Fibroblast of upper back skin (primary cell): ENCODE data around the gene CRP.
"Not testable (repeated sequence)": the region's sequence is repeated elsewhere in the genome, so short reads cannot be mapped to it uniquely, and the experiment has no call there.

Source experiments
- DNase-seq: peaks from one replicate; pipeline ENCODE4 v3.0.0-alpha.2; 2013

Gene CRP, protein sequence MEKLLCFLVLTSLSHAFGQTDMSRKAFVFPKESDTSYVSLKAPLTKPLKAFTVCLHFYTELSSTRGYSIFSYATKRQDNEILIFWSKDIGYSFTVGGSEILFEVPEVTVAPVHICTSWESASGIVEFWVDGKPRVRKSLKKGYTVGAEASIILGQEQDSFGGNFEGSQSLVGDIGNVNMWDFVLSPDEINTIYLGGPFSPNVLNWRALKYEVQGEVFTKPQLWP

DNA sequence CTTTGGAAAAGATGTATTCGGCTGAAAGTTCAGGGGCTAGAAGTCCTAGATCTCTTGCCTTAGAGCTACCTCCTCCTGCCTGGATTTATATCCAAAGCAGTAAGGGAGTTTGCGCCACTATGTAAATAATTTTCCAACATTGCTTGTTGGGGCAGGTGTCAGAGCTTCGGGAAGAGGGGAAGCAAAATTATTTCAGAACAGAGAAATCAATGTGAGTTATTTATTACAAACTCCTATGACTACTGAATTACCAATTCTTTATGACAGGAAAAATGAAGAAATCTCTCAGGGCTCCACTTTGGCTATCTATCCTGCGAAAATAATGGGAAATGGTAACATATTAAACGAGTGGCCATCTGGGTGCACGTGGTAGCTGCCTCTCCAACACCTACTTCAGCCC, at the start of gene CRP:
Gene CRP, minus strand, starts transcription at position 61 of the 400 bp plus-strand sequence. CDS start 104 bp downstream, outside the sequence.
- DNase-seq = no peak

DNA sequence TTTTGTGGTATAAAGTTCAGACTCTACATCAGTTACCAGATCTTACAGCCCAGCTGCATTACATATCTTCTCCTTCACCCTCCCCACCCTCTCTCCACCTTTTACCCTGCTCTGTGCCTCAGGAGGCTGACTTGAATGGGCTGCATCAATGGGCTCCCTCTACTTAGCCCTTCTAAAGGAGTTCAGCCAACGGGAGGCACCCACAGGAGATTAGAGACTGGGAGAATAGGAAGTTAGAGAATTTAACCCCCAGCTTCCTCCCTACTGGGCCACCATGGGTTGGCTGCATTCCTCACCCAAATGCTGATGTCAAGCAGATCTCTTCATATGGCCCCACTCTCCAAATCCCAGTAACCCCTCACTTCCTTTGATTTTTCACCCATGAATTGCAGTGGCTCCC, 49.3 kb upstream of the CRP start:
- DNase-seq = no peak

DNA sequence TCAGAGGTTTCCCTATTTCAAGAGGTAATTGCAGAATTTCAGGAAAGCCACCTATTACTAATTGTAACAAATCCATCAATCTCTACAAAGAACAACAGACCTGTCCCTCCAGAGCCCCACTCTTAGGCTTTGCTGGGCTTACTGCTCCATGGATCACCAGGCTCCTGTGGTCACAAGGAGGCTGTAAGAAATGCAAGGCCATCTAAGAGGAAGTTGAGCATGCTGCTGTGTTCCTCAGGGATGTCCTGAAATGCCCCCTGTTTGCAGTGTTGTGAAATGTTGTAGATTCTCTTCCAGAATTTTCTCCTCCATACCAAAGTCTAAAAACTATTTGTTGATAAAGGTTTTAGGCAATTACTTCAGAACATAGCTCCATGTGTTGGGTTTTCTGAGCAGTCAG, 42.0 kb upstream of the CRP start:
- DNase-seq = no peak

DNA sequence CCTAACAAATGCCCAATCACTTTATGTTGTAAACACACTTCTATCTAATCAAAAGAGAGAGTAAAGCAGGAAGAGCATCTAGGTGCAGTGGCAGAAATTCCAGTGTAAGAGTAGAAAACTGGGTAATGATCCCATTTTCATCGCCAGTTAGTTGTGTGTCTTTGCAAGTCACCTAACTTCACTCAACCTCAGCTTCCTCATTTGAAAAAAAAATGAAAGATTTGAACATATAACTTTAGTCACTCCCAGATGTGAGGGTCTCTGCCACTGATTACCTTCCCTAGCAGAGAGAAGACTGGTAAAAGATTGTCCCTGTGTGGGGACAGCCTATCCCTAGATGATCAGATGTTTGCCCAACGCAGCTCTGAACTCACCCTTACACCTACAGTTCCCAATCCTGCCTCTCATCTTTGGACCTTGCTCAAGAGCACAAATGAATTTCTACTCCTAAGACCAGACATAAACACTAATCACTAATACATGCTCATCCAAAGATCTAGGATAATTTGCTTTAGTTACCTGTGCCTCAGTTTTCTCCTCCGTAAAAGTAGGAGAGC, 41.1 kb upstream of the CRP start:
- no peak for DNase-seq

DNA sequence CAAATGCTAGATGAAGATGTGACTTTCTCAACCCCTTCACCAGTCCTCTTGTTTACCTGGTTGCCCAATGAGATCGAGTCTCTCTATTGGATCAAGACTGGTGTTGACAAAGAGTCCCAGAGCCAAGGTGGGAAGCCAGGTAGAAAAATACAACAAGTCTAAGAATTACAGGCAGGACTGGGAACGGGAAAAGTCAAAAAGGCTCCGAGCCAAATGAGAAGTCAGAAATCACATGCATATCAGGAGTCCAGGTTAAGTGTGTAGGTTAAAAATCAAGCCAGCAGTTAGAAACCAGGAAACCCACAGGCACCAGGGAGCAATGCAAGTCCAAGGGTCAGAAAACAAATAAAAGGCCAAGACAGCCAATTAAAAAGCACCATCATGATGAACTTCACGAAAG, 39.0 kb upstream of the CRP start:
- DNase-seq = no peak

DNA sequence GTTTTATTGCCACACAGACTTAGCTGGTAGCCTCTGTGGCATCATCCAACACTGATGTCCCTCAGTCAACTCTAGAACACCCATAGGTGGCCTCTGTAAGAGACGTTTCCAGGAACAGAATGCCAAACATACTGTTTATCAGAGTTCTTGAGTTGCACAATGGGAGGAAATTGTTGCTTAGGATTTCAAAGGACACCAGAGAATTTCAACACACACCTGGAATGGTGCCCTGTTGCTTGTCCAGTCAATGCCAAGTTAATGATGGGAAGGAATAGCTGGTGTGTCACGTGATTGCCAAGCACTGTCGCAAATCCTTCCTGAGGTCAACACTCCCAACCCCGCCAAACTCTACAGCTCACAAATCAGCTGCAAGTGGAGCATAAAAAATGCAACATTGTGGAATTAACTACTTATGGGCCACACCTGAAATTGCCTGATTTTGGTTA, 37.8 kb upstream of the CRP start:
- peak; percentile 6 for DNase-seq

DNA sequence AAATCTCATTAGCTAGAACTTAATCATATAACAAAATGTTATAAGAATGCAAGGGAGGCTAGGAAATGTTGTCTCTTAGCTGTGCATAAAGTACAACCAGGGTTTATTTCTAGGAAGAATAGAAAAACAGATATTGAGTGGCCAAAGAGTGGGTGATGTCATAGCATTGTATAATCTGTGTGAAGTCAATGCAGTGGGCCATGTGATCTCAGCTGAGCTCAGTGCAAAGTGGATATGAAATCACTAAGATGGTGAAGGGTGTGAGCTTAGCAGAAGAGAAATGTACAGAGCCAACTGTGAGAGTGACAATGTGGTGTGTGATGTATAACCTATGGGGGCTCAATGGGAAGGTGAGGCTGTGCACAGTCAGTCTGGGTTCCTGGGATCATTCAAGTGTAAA, 36.6 kb upstream of the CRP start:
- DNase-seq = no peak

DNA sequence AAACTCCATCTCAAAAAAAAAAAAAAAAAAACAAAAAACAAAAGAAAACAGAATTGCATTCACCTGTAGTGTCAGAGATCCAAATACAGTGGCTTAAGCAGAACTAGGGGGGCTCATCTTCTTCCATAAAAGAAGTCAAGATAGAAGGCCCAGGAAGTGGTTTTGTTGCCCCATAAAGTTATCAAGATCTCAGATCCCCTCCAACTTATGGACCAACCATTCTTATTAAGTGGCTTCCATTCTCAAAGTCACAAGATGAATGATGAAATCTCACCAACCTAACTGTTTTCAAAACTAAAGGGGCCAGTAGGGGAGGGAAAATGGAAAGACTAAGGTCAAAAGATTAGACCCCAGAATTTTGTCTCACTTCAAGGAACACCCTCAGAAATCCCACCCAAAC, 36.2 kb upstream of the CRP start:
- no peak for DNase-seq

DNA sequence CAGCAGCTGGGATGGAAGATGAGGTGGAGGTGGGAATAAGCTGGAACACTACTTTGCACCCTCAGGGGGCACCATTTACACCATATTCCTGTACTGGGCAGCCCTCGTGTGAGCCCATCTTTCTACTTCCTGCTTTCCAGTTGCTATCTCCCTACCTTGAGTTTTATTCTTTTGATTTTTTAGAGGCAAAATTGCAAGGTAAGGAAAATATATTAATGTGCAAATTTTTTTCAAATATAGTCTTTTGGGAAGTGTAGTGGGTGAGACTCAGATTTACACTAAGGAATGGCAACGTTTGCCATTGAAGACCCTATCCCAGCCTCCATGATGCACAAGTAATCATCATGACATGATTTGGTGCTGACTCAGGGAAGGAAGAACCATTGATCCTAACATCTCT, 35.2 kb upstream of the CRP start:
- no peak for DNase-seq

DNA sequence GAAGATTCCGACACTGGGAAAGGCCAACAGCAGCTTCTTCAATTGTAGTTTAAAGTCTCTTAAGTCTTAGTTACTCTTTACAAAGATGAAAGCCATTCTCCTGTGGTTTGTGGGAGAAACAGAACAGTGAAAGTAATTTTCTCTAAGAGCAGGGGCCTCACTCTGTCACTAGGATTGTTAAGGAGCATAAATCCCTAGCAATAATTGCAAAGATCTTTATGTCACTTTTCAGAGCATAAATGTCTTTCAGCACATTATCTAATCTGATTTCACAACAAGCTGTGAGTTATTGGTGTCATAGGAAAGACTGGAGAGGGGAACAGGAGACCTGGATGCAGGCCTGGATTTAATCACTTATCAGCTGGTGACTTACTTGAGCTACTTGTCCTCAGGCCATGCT, 34.0 kb upstream of the CRP start:
- no peak for DNase-seq

DNA sequence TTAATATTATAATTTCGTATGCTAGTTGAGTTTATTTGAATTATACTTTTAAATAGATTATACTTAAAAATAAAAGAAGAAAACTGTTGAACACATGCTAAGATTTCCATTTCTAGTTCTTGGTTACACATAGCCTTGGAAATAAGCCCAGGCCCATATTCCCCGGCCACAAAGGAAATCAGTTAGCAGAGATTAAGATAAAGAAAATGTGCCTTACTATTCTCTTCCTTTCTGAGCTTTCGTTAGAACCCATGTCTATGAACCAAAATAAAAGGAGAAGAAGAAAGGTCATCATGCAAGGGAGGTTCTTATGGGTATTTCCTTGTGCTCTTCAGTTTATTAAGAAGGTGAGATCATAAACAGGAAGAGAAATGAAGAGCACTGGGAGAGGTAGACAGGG, 32.3 kb upstream of the CRP start:
- DNase-seq = no peak

DNA sequence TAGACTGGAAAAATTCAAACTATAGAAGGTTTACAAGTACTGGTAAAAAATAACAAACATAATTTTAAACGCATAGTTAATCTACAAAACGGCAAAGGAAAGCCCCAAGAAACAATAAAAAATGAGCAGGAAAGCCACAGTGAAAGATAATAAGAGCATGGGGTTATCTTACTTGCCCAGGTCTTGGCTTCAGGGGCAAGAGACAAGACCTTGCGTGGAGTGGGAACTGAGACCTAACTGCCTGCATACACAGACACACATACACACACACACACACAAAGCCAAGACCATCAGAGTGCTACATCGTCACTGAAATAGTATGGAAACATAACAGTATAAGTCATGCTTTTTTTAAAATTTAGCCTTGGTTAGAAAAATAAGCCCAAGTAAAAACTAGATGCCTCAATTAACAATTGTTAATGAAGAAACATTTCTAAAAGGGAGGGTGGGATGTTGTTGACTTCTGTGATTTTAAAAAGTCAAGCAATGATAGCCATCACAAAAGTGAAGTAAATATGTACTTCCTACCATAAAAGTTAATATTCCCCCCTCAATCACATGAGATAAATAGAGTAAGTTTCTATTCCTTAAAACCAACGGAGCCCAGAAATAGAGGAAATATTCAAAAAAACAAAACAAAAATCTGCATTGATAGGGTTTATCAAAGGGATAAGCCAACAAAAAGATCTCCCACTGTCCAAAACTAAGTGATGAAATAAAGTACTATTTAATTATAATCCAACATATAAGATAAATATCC, 29.4 kb upstream of the CRP start:
- DNase-seq = no peak

DNA sequence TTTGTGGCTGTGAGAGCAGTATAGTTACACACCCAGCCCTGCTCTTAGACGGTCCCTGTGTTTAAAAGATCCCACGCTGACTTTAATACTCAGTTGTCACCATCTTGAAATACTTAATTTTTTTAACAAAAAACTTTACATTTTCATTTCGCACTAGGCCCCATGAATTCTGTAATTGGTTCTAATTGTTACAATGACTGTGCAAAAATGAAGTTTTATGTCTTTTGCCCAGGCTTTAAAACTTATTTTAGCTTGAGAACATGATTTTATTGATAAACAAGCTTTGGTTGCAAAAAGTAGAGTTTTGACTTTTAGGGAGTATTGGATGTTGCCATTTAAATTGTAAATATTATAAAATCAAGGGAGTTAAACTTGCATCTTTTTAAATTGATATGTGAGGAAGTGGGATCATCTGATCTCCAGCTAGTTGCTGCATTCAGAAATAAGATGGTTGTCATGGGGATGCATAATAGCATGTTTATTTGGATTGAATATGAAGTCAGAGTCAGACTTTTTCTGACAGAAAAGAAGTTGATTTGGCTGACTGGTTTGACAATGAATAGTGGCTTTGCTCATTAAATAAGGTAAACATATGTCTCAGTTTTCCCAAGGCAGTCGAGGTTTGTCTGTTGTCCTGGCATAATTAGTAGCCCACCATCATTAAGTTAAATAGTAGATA, 23.0 kb upstream of the CRP start:
- DNase-seq = no peak

DNA sequence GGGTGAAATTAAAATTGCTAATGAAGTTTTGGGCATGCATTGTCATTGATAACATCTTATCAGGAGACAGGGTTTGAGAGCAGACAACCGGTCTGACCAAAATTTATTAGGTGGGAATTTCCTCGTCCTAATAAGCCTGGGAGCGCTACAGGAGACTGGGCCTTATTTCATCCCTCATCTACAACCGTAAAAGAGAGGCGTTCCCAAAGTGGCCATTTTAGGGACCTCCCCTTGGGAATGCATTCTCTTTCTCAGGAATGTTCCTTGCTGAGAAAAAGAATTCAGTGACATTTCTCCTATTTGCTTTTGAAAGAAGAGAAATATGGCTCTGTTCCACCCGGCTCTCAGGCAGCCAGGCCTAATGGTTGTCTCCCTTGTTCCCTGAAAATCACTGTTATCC, 8.8 kb upstream of the CRP start:
- not testable (repeated sequence) for DNase-seq

DNA sequence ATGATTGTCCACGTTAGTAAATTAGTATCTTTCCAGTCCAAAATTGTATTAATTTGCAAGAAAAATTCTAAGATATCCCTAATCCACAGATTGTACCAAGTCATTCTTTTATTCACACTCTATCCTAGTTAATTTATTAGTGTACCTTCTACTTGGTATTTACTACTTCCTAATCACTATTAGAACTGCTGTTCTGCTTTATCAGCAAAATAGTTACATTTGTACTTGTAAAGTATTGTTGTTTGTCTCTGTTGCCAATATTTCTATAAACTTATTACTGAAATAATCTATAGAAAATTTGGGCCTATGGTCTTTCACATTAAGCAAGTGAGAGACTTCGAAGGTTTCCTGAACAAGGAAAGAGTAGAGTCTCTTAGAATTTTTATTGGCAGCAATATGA, 5.6 kb upstream of the CRP start:
- DNase-seq = no peak

DNA sequence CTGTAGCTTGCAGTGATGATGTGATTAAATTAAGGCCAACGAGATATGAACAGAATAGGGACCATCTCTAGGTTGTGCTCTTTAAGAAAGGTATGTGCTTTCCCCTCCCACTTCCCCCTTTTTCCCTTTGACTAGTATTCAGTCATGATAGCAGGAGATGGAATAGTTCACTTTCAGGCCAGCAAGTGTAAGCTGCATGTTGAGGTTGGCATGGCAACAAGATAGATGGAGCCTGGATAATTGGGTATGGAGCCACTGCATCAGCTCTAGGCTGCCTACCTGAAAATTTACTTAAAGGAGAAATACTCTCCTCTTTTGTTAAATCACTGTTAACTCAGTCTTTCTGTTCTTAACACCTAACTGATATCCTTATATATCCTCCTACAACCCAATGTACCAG, 1.5 kb upstream of the CRP start:
- DNase-seq = no peak

DNA sequence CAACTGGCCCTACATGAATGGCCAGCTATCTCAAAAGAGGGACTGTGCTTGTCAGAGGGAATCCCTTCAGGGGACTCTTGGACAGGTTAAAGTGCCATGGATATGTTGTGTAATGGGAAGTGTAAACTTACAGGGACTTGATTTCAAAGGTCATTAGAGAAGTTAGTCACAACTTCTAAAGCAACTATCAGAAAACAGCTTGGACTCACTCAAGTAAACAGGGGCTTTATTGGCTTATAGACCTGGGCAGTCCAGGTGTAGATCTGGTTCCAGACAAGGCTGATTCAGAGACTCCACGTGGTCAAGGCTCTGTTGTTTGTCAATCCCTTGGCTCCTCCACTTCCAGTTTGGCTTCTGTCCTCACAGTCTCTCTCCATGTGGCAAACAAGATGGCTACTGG, 2.3 kb downstream of the CRP start:
- DNase-seq = no peak

DNA sequence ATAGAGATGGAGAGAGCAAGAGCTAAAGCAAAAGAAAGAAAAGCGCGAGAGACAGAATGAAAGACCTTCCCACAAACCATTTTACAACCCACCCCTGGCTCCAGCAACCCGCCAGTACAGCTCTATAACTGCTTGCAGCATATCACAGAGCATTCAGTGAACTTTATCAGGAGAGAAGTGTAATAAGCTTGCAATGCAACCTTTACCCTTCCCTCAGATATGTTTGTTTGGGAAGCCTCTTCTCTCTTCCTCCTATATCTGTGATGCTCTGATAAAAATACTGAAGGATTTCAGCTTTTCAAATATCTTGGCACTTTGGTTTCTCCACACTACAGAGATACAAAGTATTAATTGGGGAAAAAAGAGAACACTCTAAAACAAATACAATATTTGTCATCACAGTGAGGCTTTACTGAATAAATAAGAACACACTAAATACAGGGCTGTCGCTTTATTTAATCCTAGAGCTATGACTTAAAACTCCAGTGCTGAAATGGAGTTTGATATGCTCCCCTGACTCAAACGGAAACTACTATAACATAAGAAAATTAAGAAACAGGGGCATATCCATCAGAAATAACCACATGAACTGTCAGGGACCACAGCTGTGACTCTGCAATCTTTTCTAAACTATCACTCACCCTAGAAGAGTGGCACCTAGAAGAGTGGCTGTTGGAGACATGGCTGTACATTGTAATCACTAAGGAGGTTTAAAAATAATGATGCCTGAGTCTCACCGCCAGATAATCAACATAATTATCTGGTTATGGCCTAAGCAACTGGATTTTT, 6.7 kb downstream of the CRP start:
- DNase-seq = no peak

DNA sequence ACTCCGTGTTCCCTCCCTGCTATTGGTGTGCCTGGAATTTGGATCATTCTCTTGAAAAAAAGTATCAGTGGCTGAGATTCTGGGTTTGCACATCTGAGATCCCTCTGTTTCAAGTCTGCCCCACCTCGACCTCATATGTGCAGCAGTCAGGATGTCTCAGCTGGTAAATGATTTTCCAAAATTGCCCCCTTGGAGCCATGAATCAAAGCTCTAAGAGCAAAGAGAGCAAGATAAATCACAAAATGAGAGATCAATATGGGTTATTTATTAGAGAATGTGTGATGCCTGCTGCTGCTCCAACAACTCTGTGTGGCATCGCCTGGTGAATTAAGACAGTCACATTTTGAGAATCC, 8.5 kb downstream of the CRP start:
- no peak for DNase-seq

DNA sequence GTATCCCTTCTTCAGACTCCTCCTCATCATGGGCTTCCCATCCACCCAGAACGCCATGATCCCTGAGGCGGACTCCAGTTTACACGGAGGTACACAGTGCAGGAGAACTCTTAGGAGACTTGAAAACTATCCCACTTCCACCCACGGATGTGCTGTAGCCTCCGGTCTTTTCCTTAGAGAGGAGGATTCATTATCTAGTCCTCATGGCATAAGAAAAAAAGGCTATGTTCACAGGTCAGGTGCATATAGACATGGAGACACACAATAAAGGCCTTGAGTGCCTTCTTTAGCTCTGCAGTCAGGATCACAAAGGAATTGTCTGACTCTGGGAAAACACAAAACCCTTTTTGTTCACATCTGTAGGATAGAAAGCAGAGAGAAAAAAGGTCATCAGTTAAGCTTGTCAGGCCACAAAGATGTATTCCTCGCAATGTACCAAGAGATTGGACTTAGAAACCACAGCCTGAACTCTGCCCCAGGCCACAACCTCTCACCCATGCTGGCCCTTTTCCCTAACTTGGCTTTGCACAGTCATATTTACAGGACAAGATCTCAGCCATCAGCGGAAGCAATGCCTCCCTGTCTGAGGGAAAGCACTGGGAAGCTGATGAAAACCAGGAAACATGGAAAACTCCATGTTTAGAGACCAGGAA, 9.0 kb downstream of the CRP start:
- DNase-seq = no peak

DNA sequence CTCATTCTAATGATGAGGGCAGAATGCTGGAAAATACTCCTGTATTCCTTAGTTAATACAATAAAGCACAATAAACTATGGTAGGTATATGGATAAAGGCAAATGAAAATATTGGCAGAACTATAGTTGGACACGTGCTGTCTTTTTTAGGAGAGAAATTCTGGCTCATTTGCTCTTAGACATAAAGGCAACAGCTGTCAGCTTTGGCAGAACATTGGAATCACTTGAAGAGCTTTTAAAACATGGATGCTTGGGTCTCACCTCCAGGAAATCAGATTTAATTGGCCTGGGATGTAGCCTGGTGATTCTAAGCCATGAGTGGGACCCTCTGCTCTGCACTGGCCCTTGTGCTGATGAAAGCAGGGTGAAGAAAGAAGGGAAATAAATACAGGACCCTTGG, 9.9 kb downstream of the CRP start:
- no peak for DNase-seq

DNA sequence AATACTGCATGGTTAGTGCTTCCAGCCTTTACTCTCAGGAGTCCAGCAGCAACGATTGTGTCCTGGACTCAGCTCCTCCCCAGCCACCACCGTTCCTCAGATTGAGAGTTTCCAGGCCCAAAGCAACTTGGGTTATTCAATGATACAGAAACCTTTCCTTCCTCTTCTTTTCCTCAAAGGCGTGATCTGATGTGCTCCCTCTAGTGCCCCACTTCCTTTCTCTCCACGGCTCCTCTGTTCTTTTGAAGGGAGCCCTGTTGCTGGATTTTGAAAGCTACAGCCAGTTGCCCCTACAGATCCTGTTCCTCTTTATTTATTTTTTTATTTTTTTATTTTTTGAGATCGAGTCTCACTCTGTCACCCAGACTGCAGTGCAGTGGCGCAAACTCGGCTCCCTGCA, 14.1 kb downstream of the CRP start:
- no peak for DNase-seq

DNA sequence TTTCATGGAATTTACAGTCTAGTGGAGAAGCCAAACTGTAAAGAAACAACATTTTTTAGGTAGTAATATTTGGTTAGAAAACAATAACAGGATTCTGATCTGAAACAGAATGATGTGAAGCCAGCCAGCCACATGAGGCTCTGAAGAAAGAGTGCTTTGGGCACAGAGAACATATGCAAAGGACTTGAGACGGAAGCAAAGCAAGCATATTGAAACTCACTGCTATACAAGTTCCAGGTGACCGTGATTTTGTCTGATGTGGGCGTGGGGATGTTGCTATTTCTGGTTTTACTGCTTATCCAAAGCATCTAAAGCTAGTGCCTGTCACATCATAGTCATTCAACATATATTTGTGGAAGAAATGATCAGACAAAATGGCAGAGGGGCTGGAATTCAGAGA, 14.7 kb downstream of the CRP start:
- no peak for DNase-seq
